GM12864 (cell line): ENCODE data around the gene ADA.

ENCODE experiments used
- DNase-seq: peaks from one replicate; pipeline ENCODE4 v3.0.0-alpha.2; 2011; ENCODE audit warnings: low read depth
- H3K4me3 ChIP-seq: 2 replicates; pipeline ENCODE4 v1.5.1; 2011; ENCODE audit warnings: mild to moderate bottlenecking, low read depth, low read length, control low read depth
- CTCF ChIP-seq: IDR thresholded peaks from 2 replicates; pipeline ENCODE4 v1.5.1; 2011; ENCODE audit warnings: low read depth, mild to moderate bottlenecking, moderate library complexity, low read length, control low read depth, inconsistent platforms; ENCODE audit errors: missing control alignments

ADA gene

GRCh38 chr20:44624152-44624551 is 27.3 kb downstream of the ADA start:
- TF ChIP-seq CTCF: no peak
- DNase-seq: no peak
- no peak overlapping the region for H3K4me3 ChIP-seq

- no peak for TF ChIP-seq CTCF
- DNase-seq: no peak
- no peak overlapping the region for H3K4me3 ChIP-seq
These were observed 28.8 kb downstream of the ADA start for GRCh38 chr20:44622501-44623270.

- H3K4me3 ChIP-seq: no peak overlapping the region
- no peak for DNase-seq
- no peak for TF ChIP-seq CTCF
These were observed 29.6 kb downstream of the ADA start for GRCh38 chr20:44621939-44622338.

- no peak overlapping the region for H3K4me3 ChIP-seq
- TF ChIP-seq CTCF: no peak
- no peak for DNase-seq
These were observed 30.2 kb downstream of the ADA start for GRCh38 chr20:44621325-44621724.

- no peak for TF ChIP-seq CTCF
- no peak for DNase-seq
- no peak overlapping the region for H3K4me3 ChIP-seq
These were observed 31.5 kb downstream of the ADA start for GRCh38 chr20:44620030-44620429.

- TF ChIP-seq CTCF: no peak
- DNase-seq: no peak
- H3K4me3 ChIP-seq: no peak overlapping the region
These were observed 32.2 kb downstream of the ADA start for GRCh38 chr20:44619294-44619693.

GRCh38 chr20:44618318-44618731 is 33.2 kb downstream of the ADA start:
- no peak overlapping the region for H3K4me3 ChIP-seq
- DNase-seq: no peak
- TF ChIP-seq CTCF: no peak
